GM21717 (cell line): Measurements from ENCODE around the gene AKR1E2.

Source experiments
- ATAC-seq: cut with Tn5 transposase; IDR thresholded peaks from one replicate; pipeline ENCODE4 v1.9.1; 2021; ENCODE audit warnings: mild to moderate bottlenecking, moderate library complexity; ENCODE audit not compliant: unreplicated experiment

The AKR1E2 gene

GRCh38 chr10:4825868-4826791 lies at the start of gene AKR1E2:
Gene AKR1E2 (plus strand): TSS chr10:4826207. CDS start chr10:4826325, 118 bp downstream.
- peak; percentile 47 for ATAC-seq

GRCh38 chr10:4776234-4776638 lies 49.8 kb upstream of the AKR1E2 start:
- ATAC-seq = peak; percentile 56

- ATAC-seq = no peak
These were observed 47.2 kb upstream of the AKR1E2 start for GRCh38 chr10:4778761-4779160.

GRCh38 chr10:4780091-4780490 lies 45.9 kb upstream of the AKR1E2 start:
- no peak for ATAC-seq

GRCh38 chr10:4780782-4781181 lies 45.2 kb upstream of the AKR1E2 start:
- ATAC-seq = no peak

- no peak for ATAC-seq
These were observed 44.1 kb upstream of the AKR1E2 start for GRCh38 chr10:4781955-4782354.

- no peak for ATAC-seq
These were observed 41.2 kb upstream of the AKR1E2 start for GRCh38 chr10:4784667-4785333.

- no peak for ATAC-seq
These were observed 39.8 kb upstream of the AKR1E2 start for GRCh38 chr10:4786043-4786839.

- no peak for ATAC-seq
These were observed 36.0 kb upstream of the AKR1E2 start for GRCh38 chr10:4790045-4790444.

- no peak for ATAC-seq
These were observed 35.1 kb upstream of the AKR1E2 start for GRCh38 chr10:4790922-4791321.

GRCh38 chr10:4792381-4792780 lies 33.6 kb upstream of the AKR1E2 start:
- ATAC-seq = no peak

GRCh38 chr10:4801405-4801804 lies 24.6 kb upstream of the AKR1E2 start:
- no peak for ATAC-seq

- no peak for ATAC-seq
These were observed 23.1 kb upstream of the AKR1E2 start for GRCh38 chr10:4802711-4803487.

- ATAC-seq = no peak
These were observed 22.2 kb upstream of the AKR1E2 start for GRCh38 chr10:4803822-4804221.

- ATAC-seq = no peak
These were observed 21.5 kb upstream of the AKR1E2 start for GRCh38 chr10:4804465-4804864.

- ATAC-seq = no peak
These were observed 19.5 kb upstream of the AKR1E2 start for GRCh38 chr10:4806534-4806933.

GRCh38 chr10:4807761-4808507 lies 18.1 kb upstream of the AKR1E2 start:
- peak; percentile 65 for ATAC-seq

- no peak for ATAC-seq
These were observed 16.9 kb upstream of the AKR1E2 start for GRCh38 chr10:4809156-4809555.

GRCh38 chr10:4810092-4810491 lies 15.9 kb upstream of the AKR1E2 start:
- ATAC-seq = no peak

GRCh38 chr10:4812046-4812445 lies 14.0 kb upstream of the AKR1E2 start:
- ATAC-seq = no peak
